Right hindlimb (tissue), 1 donor: ENCODE measurements around the gene WBP1.
A peak's percentile ranks its signal among the peaks of the same experiment; 100 is the strongest.
"Not testable (repeated sequence)": the region's sequence is repeated elsewhere in the genome, so short reads cannot be mapped to it uniquely, and the experiment has no call there.

Experiments
- DNase-seq: peaks from one replicate; pipeline ENCODE4 v3.0.0-alpha.2; 2018

The WBP1 gene

DNA sequence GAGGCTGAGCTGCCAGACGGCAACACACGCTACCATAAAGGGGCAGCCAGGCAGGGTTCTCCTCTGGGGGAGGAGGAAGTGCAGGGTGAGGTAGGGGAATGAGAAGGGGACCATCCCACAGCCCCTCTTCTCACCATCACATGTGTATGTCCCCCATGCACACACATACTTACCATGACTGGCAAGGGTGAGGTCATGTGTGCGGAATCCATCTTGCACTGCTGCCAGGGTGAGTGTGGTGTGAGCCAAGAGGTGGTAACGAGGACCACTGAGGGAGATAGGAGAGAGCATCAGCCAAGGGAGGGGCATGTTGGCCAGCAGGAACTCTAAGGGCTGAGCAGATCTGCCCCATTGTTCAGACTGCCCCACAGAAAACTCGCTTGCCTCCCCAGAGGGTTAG is 29.6 kb upstream of the WBP1 start:
- DNase-seq: no peak

DNA sequence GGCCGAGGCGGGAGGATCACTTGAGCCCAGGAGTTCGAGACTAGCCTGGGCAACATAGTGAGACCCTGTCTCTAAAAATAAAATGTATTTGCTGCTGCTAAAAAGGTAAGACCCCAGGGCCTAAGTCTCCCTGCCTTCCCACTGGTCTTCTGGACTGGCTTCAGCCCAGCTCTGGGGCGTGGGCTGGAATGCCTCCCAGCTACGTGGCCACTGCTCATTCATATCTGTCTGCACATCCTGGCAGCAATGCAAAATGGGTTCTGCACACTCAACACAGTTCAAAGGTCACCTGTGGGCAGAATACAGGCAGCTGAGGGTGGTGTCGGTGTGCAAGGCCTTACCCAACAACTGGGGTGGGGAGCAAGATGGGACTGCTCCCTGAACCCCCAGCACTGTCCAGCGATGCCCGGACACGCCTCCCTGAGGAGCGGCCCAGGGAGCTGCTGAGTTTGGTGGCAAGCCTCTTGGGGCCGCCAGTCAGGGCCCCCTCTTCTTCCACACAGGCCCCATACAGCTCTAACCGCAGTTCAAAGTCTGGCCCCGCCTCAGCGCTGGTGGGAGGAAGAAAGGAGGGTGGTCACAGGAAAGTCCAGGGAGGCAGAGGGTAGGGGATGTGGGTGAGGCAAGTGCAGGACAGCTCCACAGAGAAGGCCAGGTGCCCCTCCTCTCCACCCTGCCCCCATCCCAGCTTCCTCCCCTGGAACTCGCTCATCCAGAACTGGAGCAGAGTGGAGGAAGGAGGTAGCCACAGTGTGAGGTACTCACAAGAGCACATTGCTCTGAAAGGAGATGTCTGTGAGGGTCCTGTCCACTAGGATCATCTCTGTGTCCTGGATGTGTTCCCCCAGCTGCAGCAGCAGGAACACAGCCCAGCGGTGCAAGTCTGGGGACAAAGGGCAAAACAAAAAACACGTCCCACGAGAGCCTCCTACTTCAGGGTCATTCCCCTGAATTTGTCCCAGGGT is 28.5 kb upstream of the WBP1 start:
- no peak for DNase-seq

DNA sequence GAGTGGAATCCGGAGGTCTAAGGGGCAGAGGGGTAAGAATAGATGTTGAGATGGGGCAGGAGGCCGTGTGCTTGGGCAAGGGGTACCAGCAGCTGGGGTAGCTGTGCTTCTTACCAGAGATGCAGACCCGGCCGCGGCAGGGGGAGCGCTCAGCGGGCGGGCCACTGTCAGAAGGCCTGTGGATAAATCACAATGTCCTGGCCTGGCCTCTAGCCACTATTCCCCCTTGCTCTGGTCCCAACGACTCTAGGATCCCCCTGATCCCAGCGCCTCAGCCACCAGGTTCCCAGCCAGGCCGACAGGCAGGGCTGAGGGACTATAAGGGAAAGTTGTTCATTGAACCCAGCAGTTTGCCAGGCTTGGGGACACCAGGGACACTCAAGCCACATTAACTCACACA is 27.7 kb upstream of the WBP1 start:
- DNase-seq: no peak

DNA sequence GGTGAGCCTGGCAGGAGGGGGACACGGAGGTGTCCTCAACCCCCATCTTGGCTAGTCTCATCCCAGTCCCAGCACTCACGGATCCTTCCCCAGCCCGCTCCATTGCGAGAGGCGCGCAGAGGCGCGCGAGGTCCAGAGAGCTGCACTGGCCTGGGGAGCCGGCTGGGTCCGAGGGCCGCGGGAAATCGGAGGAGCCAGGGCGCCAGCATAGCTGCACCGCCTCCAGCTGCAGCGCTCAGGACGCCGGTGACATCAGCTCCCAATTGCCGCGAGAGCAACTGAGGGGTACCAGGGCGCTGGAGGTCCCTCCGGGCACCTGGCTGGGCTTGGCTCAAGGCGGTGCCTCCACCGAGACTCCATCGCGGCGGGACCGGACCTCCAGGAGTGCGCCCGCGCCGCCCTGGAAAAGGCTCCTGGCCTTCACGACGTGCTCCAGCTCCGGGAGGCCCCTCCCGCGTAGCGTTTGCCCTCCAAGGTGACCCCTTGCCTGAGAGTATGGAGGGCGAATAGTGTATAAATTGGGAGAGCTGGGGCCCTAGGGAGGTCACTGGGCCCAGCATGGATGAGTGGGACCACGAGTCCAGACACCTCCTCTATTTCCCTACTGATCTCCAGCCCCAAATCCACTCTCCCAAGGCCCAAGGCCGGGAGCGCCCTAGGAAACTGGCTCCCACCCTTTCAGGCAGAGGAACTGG is 22.0 kb upstream of the WBP1 start:
- DNase-seq: peak; percentile 18

DNA sequence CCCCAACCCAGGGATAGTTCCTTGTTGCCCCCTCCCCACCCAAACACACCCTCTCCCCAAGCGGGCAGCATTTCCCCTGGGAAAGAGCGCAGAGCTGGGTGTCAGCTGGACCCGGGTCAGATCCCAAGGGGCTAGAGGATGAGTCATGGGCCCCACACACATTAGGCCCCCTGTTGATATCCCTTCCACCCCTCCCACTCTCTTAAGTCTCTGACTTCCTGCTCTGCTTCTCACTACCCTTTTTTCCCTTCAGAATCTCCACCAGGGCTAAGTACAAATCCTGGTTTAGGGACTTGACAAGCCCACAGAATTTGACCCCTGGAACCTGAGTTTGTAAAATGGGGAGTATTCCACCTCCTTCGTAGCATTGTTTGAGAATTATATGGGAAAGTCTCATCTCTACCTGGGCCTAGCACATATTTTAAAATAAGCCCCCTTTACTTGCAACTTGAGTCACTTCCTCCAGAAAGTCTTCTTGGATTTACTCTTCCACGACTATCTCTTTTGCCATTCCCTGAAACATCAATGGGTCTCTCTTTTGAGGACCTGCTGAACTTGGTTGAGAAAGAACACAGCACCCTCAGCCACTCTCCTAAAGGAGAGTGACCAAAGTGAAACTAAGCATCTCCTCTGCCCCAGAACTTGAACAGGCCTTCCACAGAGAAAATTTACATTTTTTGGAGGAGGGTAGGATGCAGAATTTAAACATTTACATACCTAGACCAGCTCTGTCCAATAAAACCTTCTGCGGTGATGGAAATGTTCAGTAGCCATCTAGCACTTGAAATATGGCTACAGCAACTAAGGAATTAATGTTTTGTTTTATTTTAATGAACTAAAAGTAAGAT is 21.2 kb upstream of the WBP1 start:
- peak; percentile 17 for DNase-seq

DNA sequence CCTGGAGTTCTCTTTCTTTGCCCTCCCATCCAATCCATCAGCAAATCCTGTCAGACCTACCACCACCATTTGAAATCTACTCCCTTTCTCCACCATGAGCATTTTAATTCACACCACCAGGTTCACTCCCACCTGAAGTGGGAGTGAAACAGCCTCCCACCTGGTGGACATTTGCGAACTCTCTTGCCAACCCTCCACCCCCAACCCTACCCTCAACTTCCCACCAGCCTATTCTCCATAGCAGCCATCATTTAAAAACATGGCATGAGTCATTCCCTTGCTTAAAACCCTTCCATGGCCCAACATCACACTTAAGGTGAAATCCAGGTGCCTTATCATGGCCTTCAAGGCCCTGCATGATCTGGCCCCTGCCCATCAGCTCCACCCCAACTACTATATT is 20.0 kb upstream of the WBP1 start:
- no peak for DNase-seq

DNA sequence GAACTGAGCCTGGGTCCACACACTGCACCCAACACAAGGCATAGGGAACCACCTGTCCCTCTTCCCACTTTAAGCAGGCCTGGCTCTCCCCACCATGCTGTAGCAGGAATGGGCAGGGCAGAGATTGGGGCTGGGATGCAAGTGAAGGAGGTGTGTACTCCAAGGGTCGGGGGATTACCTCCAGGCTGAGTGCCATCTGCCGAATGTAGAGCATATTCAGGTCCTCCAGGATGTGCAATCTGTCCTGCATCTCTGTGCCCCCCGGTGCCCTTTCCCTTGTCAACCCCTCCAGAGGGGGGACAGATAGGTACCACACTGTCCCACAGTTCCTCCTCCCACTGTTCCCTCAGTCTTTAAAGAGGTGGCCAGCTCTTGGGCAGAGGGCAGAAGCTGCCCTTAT is 18.9 kb upstream of the WBP1 start:
- no peak for DNase-seq

DNA sequence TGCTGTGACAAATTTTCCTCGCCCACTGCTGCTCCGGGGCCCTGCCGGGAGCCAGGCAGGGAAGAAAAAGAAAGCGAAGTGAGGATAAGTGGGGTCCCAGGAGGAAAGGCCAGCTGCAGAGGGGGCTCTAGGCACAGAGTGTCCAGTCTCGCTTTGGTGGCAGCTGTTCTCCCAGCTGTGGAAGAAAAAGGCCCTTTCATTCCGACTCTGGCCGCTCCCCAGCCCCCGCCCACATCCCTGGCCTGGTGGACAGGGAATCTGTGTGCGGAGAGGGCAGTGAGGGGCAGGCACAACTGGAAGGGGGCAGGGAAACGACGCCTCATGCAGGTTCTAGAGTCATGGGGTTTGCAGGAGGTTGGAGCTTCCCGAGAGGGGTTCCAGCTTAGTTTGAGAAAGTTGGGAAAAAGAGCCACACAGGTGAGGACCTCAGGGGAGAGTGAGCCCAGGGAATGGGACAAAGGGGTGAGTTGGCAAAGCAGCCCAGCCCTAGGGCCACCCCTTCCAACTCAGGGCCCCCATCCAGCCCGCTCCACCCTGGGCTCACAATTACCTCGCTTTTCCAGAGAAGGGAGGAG is 18.3 kb upstream of the WBP1 start:
- peak; percentile 95 for DNase-seq

DNA sequence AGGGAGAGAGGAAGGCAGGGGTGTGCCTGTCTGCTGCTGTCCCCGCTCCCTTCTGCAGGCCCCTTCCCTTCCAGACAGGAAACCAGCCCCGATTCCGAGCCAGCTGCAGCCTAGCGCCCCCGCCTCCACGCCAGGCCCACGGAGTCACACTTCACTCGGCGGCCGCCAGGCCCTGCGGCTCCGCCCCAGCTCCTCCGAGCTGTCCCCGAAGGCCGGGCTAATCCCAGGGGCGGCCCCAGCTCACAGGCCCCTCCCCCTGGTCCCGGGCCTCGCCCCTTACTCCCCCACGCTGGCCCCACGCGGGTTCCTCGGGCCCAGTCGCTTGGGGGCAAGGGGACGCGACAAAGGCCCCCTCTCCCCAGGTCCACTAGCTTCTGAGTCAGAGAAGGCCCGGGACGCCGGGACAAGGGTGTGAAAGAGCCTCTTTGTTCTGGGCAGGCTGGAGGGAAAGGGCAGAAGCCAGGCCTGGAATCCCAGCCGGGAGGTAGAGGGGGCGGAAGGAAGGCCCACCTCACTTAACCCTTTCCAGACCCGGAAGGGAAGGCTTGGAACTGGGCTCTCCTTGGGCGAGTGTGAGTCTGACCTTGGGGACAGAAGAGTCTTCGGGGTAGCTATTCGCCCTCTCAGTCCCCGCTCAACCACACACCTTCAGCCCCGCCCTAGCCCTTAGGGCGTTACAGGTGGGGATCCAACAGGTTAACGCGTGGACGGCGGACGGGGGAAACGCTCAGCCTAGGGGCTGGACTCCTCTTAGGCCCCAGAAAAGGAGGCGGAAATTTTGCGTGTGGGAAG is 17.7 kb upstream of the WBP1 start:
- peak; percentile 97 for DNase-seq

DNA sequence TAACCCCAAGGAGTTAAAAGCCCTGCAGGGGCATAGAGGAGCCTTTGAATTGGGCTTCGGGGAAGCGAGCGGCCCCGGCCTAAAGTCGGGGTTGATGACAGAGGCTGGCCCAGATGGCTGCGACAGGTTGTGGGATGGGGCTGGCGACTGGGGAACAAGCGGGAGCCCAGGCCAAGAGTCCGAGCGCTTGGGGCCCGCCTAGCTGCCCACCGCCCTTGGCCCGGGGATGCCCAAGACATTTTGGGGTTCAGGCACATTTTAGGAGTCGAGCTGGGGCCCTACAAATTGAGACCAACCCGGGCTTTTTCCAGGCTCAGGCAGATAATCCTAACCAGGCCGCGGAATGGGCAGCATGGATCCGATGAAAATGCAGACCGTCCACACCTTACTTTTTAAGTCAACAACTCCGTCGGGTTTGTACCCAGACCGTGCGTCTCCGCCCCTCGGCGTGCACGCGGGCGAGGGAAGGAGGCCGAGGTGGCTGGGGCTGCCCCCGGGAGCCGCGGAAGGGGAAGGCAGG is 17.0 kb upstream of the WBP1 start:
- no peak for DNase-seq

DNA sequence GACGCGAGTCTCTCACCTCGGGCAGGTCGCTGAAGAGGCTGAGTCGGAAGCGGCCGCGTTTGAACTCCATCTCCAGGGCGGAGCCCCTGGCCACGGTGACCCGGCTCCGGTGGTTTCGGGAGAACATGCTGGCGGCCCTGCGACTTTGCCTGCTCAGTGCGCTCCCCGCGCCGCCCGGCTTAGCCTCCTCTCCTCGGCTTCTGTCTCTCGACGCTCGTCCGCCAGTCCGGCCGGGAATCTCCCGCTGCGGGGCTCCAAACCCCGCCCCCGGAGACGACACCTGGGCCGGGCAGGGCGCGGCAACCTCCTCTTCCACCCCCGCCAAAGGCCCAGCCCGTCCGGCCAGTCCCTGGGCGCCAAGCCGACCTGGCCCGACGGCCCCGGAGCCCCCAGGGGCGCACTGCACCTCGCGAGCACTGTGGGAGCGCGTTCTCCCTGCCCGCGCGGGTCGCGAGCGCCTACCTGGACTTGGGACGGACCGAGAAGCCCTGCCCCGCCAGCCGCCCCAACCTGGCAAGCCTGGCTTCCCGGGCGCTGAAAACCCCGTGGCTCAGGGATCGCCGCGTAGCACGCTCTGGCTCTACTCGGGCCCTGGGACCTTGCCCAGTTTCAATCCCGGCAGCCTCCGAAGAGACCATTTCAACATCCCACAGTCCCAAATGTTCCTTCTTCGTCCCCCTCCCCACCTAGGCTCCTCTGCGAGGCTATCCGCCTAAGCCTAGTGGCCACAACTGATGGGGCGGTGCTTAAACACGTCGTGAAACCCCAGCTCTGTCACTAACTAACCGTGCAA is 16.4 kb upstream of the WBP1 start, which contains the start of gene RTKN:
Gene RTKN (minus strand): TSS at position 248 of the 793 bp plus-strand sequence. CDS start 121 bp downstream, at position 127.
- DNase-seq: peak; percentile 60

DNA sequence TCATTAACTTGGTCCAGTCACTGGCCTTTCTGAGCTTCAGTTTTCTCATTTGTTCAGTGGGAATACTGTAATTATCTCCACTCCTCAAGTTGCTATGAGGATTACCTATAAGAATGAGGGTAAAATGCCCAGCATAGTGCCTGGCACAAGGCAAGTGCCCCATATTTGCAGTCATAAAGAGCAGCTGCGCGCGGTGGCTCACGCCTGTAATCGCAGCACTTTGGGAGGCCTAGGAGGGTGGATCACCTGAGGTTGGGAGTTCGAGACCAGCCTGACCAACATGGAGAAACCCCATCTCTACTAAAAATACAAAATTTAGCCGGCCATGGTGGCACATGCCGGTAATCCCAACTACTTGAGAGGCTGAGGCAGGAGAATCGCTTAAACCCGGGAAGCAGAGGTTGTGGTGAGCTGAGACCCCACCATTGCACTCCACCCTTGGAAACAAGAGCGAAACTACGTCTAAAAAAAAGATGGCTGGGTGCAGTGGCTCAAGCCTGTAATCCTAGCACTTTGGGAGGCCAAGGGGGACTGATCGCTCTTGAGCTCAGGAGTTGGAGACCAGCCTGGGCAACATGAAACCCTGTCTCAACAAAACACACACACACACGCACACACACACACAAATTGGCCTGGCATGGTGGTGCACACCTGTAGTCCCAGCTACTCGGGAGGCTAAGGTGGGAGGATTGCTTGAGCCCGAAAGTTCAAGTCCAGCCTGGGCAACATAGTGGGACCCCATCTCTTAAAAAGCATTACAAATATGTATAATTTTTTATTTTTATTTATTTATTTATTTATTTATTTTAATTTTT is 15.5 kb upstream of the WBP1 start:
- DNase-seq: not testable (repeated sequence)

DNA sequence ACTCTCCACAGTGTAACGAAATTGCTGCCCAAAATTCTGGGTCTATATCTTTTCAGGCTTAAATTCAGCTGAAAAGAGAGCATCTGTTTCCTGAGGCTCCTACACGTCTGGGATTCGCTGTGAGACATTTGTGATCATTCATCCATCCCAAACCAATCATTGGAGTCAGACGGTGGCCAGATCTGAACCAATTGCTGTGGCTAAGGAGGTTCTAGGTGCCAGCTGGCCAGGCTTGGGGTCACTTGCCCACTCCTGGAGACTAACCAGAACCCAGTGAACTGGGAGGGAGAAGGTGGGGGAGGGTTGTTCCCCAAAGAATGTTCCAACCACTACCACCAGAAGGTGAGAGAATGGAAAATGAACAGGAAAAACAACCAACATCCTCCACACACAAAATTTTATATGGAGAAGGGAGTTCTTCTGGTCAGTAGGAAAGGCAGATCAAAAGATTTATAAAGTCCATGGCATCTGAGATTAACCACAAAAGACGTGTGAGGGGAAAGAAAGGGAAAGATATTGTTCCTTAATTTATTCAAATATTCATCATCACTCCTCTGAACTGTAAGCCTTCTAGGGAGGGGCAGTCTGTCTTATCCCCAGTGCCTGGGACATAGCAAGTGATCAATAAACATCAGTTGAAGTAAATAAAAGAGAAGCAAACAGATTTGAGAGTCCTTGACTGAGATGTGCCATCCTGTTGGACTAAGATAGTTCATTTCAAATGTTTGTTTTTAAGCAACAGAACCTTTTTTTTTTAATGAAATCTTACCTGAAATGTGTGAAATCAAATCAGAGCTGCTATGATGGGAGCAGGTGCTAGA is 13.5 kb upstream of the WBP1 start:
- DNase-seq: no peak

DNA sequence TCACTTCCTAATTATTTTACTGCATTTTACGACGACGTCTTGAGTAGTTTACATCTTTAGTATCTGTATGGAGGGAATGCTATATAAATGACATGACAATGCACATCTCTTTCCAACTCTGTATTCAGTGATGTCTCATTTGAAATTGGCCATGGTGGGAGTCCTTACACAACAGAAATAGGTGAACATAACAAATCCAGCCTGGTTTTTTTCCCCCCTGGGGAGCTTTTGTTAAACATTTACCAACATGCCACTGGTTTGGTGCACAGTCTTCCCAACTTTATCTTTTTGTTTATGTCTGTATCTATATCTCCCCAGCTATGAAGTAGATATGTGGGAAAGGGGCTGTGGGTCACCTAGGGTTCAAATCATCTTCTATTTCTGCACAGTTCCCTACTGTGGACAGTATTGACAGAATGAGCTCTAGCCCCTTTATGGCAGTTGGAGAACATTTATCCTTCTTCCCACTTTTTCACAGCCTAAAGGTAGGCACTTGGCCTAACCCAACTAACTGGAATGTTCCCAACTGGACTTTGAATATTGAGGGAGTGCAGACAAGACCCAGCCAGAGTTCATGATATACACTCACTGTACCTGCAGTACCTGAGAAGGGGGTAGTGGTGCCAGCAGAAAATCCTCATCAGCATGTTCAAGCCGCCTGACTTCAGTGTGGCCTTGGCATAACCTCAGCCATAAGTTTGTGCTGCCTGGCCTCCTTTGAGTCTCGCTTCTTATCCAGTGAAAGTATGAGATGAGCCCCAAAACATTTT is 10.8 kb upstream of the WBP1 start:
- no peak for DNase-seq

DNA sequence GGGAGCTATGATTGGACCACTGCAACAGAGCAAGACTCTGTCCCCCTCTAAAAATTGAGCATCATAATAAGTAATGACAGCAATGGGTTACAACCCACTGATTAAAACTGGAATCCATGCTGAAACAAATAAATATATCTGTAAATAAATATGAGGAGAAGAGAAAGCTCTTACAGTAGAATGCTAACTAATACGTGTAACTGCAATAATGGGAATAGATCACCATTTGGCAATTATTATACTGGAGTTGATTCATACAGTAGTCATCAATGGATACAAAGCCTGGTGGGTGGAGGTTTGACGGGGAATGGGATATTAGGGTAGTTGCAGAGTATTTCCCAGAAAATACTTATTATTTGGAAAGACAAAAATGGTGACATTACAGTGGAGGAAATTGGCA is 9.5 kb upstream of the WBP1 start:
- DNase-seq: no peak

DNA sequence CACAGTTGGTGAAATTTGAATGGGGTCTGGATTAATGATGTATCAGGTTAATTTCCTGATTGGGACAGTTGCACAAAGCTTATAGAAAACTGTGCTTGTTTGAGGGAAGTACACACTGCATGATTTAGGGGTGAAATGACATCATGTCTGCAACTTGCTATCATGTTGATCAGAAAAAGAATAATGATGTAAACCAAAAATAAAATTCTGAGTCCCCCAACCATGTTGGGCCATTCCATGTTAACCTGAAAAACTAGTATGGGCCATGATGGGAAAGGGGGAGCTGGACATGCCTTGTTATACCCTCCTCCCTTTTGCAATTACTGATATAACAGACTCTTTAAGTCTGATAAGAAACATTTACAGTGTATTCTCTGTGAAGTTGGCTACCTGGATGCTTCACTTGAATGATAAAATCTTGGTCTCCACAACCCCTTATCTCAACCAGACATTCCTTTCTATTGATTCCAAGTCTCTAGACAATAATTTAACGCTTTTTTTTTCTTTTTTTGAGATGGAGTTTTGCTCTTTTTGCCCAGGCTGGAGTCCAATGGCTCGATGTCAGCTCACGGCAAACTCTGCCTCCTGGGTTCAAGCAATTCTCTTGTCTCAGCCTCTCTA is 7.6 kb upstream of the WBP1 start:
- no peak for DNase-seq

DNA sequence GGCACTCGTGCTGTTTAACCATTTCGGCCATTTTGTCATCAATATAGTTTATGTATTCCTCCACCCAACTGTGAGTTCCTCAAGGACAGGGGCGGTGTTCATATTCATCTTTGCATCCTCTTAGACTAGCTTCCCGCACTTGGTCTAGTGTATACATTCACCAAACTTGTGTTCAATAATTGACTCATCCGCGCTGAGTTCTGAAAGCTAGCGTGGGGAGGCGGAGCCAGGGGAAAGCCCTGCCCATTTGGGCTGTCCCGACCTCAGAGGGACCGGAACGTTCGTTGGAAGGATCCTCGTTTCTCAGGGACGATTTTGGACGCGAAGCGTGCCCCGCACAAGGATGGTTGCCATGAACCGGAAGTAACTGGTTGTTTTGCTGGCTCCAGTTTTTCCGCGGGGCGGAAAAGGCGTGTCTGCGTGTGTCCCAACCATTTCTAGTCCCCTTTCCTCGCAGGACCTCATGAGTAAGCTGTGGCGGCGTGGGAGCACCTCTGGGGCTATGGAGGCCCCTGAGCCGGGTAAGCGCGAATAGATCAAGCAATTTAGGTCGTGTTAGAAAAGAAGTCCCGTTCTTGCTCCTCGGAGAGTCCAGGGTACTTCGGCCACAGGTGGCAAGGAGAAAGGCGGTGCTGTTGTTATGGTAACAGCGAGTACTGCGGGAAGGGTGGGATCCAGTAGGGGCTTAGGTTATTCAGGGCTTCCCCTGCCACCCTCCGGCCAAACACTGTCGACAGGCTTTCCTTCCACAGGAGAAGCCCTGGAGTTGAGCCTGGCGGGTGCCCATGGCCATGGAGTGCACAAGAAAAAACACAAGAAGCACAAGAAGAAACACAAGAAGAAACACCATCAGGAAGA is 3.4 kb upstream of the WBP1 start, which contains the start of gene INO80B:
Gene INO80B (plus strand): TSS at position 434 of the 858 bp plus-strand sequence. CDS start 30 bp downstream, at position 464.
- peak; percentile 96 for DNase-seq
